GM12873 (cell line): ENCODE data around the gene ASPG.

Source experiments
- TF ChIP-seq, protein P1 (sequence below): IDR thresholded peaks from 2 replicates; pipeline ENCODE4 v1.5.1; 2012; ENCODE audit warnings: low read depth, mild to moderate bottlenecking, moderate library complexity, low read length, control low read depth; ENCODE audit not compliant: insufficient read depth; ENCODE audit errors: missing control alignments

The ASPG gene

DNA sequence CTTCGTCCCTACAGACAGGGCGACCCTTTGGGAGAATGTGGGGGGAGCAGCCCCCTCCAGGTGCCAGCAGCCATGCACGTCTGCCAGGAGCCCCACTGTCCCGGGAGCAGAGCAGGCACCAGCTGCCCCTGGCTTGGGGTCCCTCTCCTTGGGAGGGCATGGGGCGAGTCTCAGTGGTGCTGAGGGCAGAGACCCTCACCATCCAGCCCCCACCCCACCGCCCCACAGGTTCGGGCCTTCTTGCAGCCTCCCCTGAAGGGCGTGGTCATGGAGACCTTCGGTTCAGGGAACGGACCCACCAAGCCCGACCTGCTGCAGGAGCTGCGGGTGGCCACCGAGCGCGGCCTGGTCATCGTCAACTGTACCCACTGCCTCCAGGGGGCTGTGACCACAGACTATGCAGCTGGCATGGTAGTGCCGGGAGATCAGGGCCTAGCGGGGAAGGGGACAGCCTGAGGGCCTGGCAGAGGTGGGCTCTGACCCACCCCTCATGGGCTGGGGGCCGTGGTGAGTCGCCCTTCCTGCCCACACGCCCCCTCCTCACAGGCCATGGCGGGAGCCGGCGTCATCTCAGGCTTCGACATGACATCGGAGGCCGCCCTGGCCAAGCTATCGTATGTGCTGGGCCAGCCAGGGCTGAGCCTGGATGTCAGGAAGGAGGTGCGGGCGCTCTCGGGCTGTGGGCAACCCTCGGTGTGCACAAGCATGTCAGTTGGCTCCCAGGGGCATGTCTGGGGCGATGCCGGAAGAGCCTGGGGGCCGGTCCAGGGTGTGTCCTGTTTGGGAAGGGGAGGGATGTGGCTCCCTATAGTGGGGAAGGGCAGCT, 18.8 kb downstream of the ASPG start:
- TF ChIP-seq, protein P1, sequence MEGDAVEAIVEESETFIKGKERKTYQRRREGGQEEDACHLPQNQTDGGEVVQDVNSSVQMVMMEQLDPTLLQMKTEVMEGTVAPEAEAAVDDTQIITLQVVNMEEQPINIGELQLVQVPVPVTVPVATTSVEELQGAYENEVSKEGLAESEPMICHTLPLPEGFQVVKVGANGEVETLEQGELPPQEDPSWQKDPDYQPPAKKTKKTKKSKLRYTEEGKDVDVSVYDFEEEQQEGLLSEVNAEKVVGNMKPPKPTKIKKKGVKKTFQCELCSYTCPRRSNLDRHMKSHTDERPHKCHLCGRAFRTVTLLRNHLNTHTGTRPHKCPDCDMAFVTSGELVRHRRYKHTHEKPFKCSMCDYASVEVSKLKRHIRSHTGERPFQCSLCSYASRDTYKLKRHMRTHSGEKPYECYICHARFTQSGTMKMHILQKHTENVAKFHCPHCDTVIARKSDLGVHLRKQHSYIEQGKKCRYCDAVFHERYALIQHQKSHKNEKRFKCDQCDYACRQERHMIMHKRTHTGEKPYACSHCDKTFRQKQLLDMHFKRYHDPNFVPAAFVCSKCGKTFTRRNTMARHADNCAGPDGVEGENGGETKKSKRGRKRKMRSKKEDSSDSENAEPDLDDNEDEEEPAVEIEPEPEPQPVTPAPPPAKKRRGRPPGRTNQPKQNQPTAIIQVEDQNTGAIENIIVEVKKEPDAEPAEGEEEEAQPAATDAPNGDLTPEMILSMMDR = no peak

- TF ChIP-seq, protein P1 = no peak
Measured at GRCh38 chr14:104105071-104105821, 19.7 kb downstream of the ASPG start.

- TF ChIP-seq, protein P1 = no peak
Measured at GRCh38 chr14:104105822-104106470, 20.4 kb downstream of the ASPG start.

DNA sequence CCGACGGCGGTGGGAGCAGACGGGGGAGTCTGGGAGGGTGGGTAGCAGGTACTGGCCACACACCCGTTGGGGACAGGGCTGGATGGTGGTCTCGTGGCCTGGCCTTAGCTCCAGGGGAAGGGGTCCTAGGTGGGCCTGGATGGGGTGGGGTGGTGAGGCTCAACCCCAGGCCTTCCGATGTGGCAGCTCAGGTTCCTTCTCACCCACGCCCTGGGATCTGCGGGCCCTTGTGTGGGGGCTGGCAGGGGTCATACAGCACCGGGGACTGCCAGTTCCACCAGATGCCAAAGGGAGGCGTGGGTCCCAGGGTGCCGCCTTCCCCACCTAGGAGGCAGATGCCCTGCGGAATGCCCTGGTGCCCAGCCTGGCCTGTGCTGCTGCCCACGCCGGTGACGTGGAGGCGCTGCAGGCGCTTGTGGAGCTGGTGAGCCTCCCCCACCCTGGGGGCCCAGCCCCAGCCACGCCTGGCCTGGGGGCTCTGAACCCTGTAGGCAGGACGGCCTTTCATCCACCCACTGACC, 21.0 kb downstream of the ASPG start:
- TF ChIP-seq, protein P1 = no peak

DNA sequence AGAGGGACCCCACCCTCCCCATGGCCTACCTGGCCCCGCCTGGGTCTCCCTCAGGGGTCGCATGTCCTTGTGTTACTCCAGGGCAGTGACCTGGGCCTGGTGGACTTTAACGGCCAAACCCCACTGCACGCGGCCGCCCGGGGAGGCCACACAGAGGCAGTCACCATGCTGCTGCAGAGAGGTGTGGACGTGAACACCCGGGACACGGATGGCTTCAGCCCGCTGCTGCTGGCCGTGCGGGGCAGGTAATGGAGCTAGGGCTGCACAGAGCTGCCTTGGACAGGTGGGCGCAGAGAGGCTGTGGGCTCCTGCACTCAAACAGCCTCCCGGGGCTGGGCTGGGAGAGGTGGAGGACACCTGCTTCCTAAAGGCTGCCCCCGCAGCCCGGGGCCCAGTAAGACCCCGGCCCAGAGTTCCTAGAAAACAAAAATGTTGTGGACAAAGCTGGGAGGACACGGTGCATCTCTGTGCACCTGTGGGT, 21.6 kb downstream of the ASPG start:
- TF ChIP-seq, protein P1 = no peak

GRCh38 chr14:104107611-104108569, 22.4 kb downstream of the ASPG start:
- TF ChIP-seq, protein P1 = no peak
